Stomach smooth muscle (tissue), 2 donors: Measurements from ENCODE around the gene VTI1A.

Experiments used
- H3K27ac ChIP-seq: one replicate; pipeline ENCODE4 v1.7.0; 2013; ENCODE audit warnings: mild to moderate bottlenecking, low read length, inconsistent platforms
- H3K27me3 ChIP-seq, 2 donors: one replicate each; pipeline ENCODE4 v1.7.0; 2013; ENCODE audit warnings: low read length in 2 of 2; ENCODE audit not compliant: insufficient read depth in 2 of 2, control insufficient read depth in 1 of 2
- H3K36me3 ChIP-seq, 2 donors: one replicate each; pipeline ENCODE4 v1.7.0; 2013; ENCODE audit warnings: low read length in 2 of 2; ENCODE audit not compliant: control insufficient read depth in 2 of 2, insufficient read depth in 2 of 2
- H3K4me1 ChIP-seq: one replicate; pipeline ENCODE4 v1.7.0; 2013; ENCODE audit warnings: low read length; ENCODE audit not compliant: control insufficient read depth, insufficient read depth
- H3K4me3 ChIP-seq, 2 donors: one replicate each; pipeline ENCODE4 v1.7.0; 2013; ENCODE audit warnings: low read length in 2 of 2
- H3K9ac ChIP-seq, 2 donors: one replicate each; pipeline ENCODE4 v1.7.0; 2013; ENCODE audit warnings: low read length in 2 of 2, mild to moderate bottlenecking in 1 of 2
- H3K9me3 ChIP-seq, 2 donors: one replicate each; pipeline ENCODE4 v1.7.0; 2013; ENCODE audit warnings: low read length in 2 of 2; ENCODE audit not compliant: control insufficient read depth in 2 of 2
- donor health status: healthy.
- donor health status: Pancreatic carcinoma.

The VTI1A gene

GRCh38 chr10:112698818-112699164, 251.8 kb downstream of the VTI1A start:
- H3K27me3 ChIP-seq, result no peaks in the 10 kb centered on the region
- H3K4me1 ChIP-seq, result no peaks in the 10 kb centered on the region
- no peaks in the 10 kb centered on the region for H3K9me3 ChIP-seq
- no peak overlapping the region for H3K4me3 ChIP-seq
- H3K27ac ChIP-seq, result no peak overlapping the region
- H3K36me3 ChIP-seq, result no peaks in the 10 kb centered on the region
- no peak overlapping the region for H3K9ac ChIP-seq

- no peaks in the 10 kb centered on the region for H3K9me3 ChIP-seq
These were observed 253.2 kb downstream of the VTI1A start for GRCh38 chr10:112700215-112700671.

GRCh38 chr10:112701211-112701877, 254.3 kb downstream of the VTI1A start:
- Histone ChIP-seq H3K27ac (no peak overlapping the region), H3K27me3 (no peaks in the 10 kb centered on the region), H3K4me3 (no peak overlapping the region), H3K9ac (no peak overlapping the region), H3K4me1 (no peaks in the 10 kb centered on the region), H3K9me3 (no peaks in the 10 kb centered on the region), H3K36me3 (no peaks in the 10 kb centered on the region)

More at GRCh38 chr10:112700215-112700671, 253.2 kb downstream of the VTI1A start:
- no peak overlapping the region for H3K27ac ChIP-seq
- H3K27me3 ChIP-seq, result no peaks in the 10 kb centered on the region
- H3K36me3 ChIP-seq, result no peaks in the 10 kb centered on the region
- H3K9ac ChIP-seq, result no peak overlapping the region
- H3K4me3 ChIP-seq, result no peak overlapping the region
- H3K4me1 ChIP-seq, result no peaks in the 10 kb centered on the region

GRCh38 chr10:112701878-112702255, 254.9 kb downstream of the VTI1A start:
- Histone ChIP-seq H3K36me3 (no peaks in the 10 kb centered on the region), H3K27ac (no peak overlapping the region), H3K4me3 (no peak overlapping the region), H3K9me3 (no peaks in the 10 kb centered on the region), H3K27me3 (no peaks in the 10 kb centered on the region), H3K4me1 (no peaks in the 10 kb centered on the region), H3K9ac (no peak overlapping the region)

- H3K36me3 ChIP-seq, result no peaks in the 10 kb centered on the region
- H3K4me1 ChIP-seq, result no peaks in the 10 kb centered on the region
- H3K27me3 ChIP-seq, result no peaks in the 10 kb centered on the region
- H3K27ac ChIP-seq, result no peak overlapping the region
- no peak overlapping the region for H3K4me3 ChIP-seq
- no peaks in the 10 kb centered on the region for H3K9me3 ChIP-seq
- no peak overlapping the region for H3K9ac ChIP-seq
These were observed 259.6 kb downstream of the VTI1A start for GRCh38 chr10:112706577-112706976.

- Histone ChIP-seq H3K9me3 (no peaks in the 10 kb centered on the region), H3K4me1 (no peaks in the 10 kb centered on the region), H3K9ac (no peak overlapping the region), H3K27ac (no peak overlapping the region), H3K36me3 (no peaks in the 10 kb centered on the region), H3K27me3 (no peaks in the 10 kb centered on the region), H3K4me3 (no peak overlapping the region)
These were observed 261.4 kb downstream of the VTI1A start for GRCh38 chr10:112708461-112708860.

- H3K4me3 ChIP-seq, result no peak overlapping the region
- H3K4me1 ChIP-seq, result no peaks in the 10 kb centered on the region
- H3K27ac ChIP-seq, result no peak overlapping the region
- H3K27me3 ChIP-seq, result no peaks in the 10 kb centered on the region
- no peak overlapping the region for H3K9ac ChIP-seq
- no peaks in the 10 kb centered on the region for H3K9me3 ChIP-seq
- H3K36me3 ChIP-seq, result no peaks in the 10 kb centered on the region
These were observed 263.5 kb downstream of the VTI1A start for GRCh38 chr10:112710528-112710927.

- Histone ChIP-seq H3K9ac (no peak overlapping the region), H3K27me3 (no peaks in the 10 kb centered on the region), H3K4me3 (no peak overlapping the region), H3K36me3 (no peaks in the 10 kb centered on the region), H3K4me1 (no peaks in the 10 kb centered on the region), H3K9me3 (no peaks in the 10 kb centered on the region), H3K27ac (no peak overlapping the region)
These were observed 264.4 kb downstream of the VTI1A start for GRCh38 chr10:112711366-112711765.

- Histone ChIP-seq H3K27me3 (no peaks in the 10 kb centered on the region), H3K4me1 (no peaks in the 10 kb centered on the region), H3K27ac (no peak overlapping the region), H3K36me3 (no peaks in the 10 kb centered on the region), H3K4me3 (no peak overlapping the region), H3K9ac (no peak overlapping the region), H3K9me3 (no peaks in the 10 kb centered on the region)
These were observed 265.5 kb downstream of the VTI1A start for GRCh38 chr10:112712536-112712935.

GRCh38 chr10:112713411-112713810, 266.4 kb downstream of the VTI1A start:
- H3K9ac ChIP-seq, result no peak overlapping the region
- no peaks in the 10 kb centered on the region for H3K27me3 ChIP-seq
- H3K4me3 ChIP-seq, result no peak overlapping the region
- H3K4me1 ChIP-seq, result no peaks in the 10 kb centered on the region
- no peak overlapping the region for H3K27ac ChIP-seq
- no peaks in the 10 kb centered on the region for H3K36me3 ChIP-seq
- no peaks in the 10 kb centered on the region for H3K9me3 ChIP-seq

- no peaks in the 10 kb centered on the region for H3K4me1 ChIP-seq
- H3K4me3 ChIP-seq, result no peak overlapping the region
- H3K9ac ChIP-seq, result no peak overlapping the region
- no peaks in the 10 kb centered on the region for H3K27me3 ChIP-seq
- H3K27ac ChIP-seq, result no peak overlapping the region
- no peaks in the 10 kb centered on the region for H3K36me3 ChIP-seq
- no peaks in the 10 kb centered on the region for H3K9me3 ChIP-seq
These were observed 268.6 kb downstream of the VTI1A start for GRCh38 chr10:112715581-112715980.
